HepG2 (cell line): ENCODE results near the gene NEDD4L. TPM values are rescaled to one million over a fixed set of nuclear protein-coding genes. Genes with fewer than 3 reads are reported as not detected.

Source experiments
- ATAC-seq: fragments of 200-7000 bp; cut with Tn5 transposase; 3 replicates; pipeline ENCODE4 v1.9.1; 2020; ENCODE audit warnings: mild to moderate bottlenecking, moderate library complexity
- BruUV-seq: library from RNA; stranded (reverse); fragments of 400-500 nt; replicated peaks from 2 replicates; lab custom pipeline; 2021; lab: Mats Ljungman, UMichigan
- CTCF ChIA-PET: fragments of 300-600 bp; formaldehyde crosslinking; extraction: SDS; loops from one replicate; lab custom pipeline; 2021; ENCODE audit warnings: low total read pairs, inconsistent platforms, low intra/inter-chr PET ratio; lab: Yijun Ruan, JAX
- POLR2A ChIA-PET: fragments of 350-600 bp; sonication (Branson Sonifier 250); formaldehyde crosslinking; loops from one replicate; lab custom pipeline; 2020; ENCODE audit warnings: antibody characterized with exemption, inconsistent platforms; lab: Yijun Ruan, JAX
- DNase-seq: peaks from one replicate; pipeline ENCODE4 v3.0.0-alpha.2; 2015; ENCODE audit warnings: low spot score
- FAIRE-seq: peaks from 3 replicates; lab custom pipeline; 2011; peaks lifted over from hg19 to GRCh38; lab: Jason Lieb, UNC
- H2AFZ ChIP-seq: one replicate; pipeline ENCODE4 v1.6.1; 2011; ENCODE audit warnings: low read length, inconsistent platforms
- H3K27ac ChIP-seq: fragments of 300-600 bp; 3 replicates; pipeline ENCODE4 v1.8.0; 2011; ENCODE audit warnings: mixed run types, mild to moderate bottlenecking, mixed read lengths, low read length, inconsistent platforms; ENCODE audit not compliant: insufficient read depth; ENCODE audit errors: extremely low read length
- H3K27me3 ChIP-seq, 2 experiments: fragments of 200-600 bp in 1 of 2; 2 replicates in 1 of 2; 3 replicates in 1 of 2; pipeline versions ENCODE4 v1.6.0 to v1.8.0; 2011; ENCODE audit warnings: low read length in 2 of 2, mild to moderate bottlenecking in 2 of 2, moderate library complexity in 2 of 2, inconsistent platforms in 1 of 2; ENCODE audit not compliant: insufficient read depth in 2 of 2, control insufficient read depth in 1 of 2
- H3K36me3 ChIP-seq, 2 experiments: fragments of 200-600 bp in 1 of 2; replicated peaks in 1 of 2; 2 replicates in 1 of 2; 3 replicates in 1 of 2; pipeline versions ENCODE4 v1.5.1 to v1.8.0; 2011; ENCODE audit warnings: low read length in 2 of 2, inconsistent platforms in 1 of 2; ENCODE audit not compliant: insufficient read depth in 2 of 2, control insufficient read depth in 1 of 2
- H3K4me1 ChIP-seq: 2 replicates; pipeline ENCODE4 v1.5.1; 2012; ENCODE audit warnings: low read length, inconsistent platforms; ENCODE audit not compliant: insufficient read depth
- H3K4me2 ChIP-seq: 2 replicates; pipeline ENCODE4 v1.6.0; 2011; ENCODE audit warnings: low read depth, low read length, inconsistent platforms
- H3K4me3 ChIP-seq, 3 experiments: fragments of 200-600 bp in 1 of 3; sonication (generic), shearing (Covaris generic) in 1 of 3; replicated peaks in 1 of 3; 2 replicates each; pipeline ENCODE4 v1.5.1; 2011 to 2016; ENCODE audit warnings: low read length in 3 of 3, inconsistent platforms in 2 of 3, low read depth in 2 of 3, mild to moderate bottlenecking in 2 of 3, control low read depth in 1 of 3, mixed read lengths in 1 of 3; ENCODE audit not compliant: insufficient read depth in 1 of 3
- H3K79me2 ChIP-seq: one replicate; pipeline ENCODE4 v1.6.1; 2011; ENCODE audit warnings: low read length, inconsistent platforms; ENCODE audit not compliant: insufficient read depth
- H3K9ac ChIP-seq: 2 replicates; pipeline ENCODE4 v1.6.0; 2011; ENCODE audit warnings: mild to moderate bottlenecking, low read depth, low read length, inconsistent platforms; ENCODE audit not compliant: insufficient read depth
- H3K9me3 ChIP-seq: 2 replicates; pipeline ENCODE4 v1.5.1; 2012; ENCODE audit warnings: mild to moderate bottlenecking, low read length
- H4K20me1 ChIP-seq: 2 replicates; pipeline ENCODE4 v1.6.0; 2011; ENCODE audit warnings: inconsistent platforms, mild to moderate bottlenecking, low read length, moderate library complexity; ENCODE audit not compliant: insufficient read depth
- ARID2 ChIP-seq: sonication (generic); formaldehyde crosslinking; IDR thresholded peaks from 2 replicates; pipeline ENCODE4 v1.8.1; 2022; ENCODE audit warnings: mild to moderate bottlenecking, missing genetic modification reagents, borderline replicate concordance
- RFX3 ChIP-seq: IDR thresholded peaks from 2 replicates; pipeline ENCODE4 v1.6.1; 2016; ENCODE audit warnings: missing biosample characterization, missing genetic modification reagents
- TRIM24 ChIP-seq: sonication (generic); formaldehyde crosslinking; IDR thresholded peaks from 2 replicates; pipeline ENCODE4 v1.8.0; 2022; ENCODE audit warnings: mild to moderate bottlenecking, missing genetic modification reagents
- ZMYM4 ChIP-seq: sonication (generic); formaldehyde crosslinking; IDR thresholded peaks from 2 replicates; pipeline ENCODE4 v1.8.1; 2023; ENCODE audit warnings: mild to moderate bottlenecking, missing genetic modification reagents
- ZNF616 ChIP-seq: sonication (generic); formaldehyde crosslinking; IDR thresholded peaks from 2 replicates; pipeline ENCODE4 v1.5.0; 2020; ENCODE audit warnings: low read depth, mild to moderate bottlenecking, missing genetic modification reagents
- ZNF720 ChIP-seq: sonication (generic); formaldehyde crosslinking; IDR thresholded peaks from 2 replicates; pipeline ENCODE4 v1.4.0; 2020; ENCODE audit warnings: missing genetic modification reagents
- WGBS: methylation state at CpG from one replicate; pipeline ENCODE4 v1.1.6; 2017; ENCODE audit warnings: low lambda C conversion rate; 5-methylcytosine and 5-hydroxymethylcytosine counted together
- in situ Hi-C: cut with HindIII; loops from 2 replicates; pipeline ENCODE4 v1.10.0; 2017; ENCODE audit warnings: low pct_unique_long_range_greater_than_20kb; ENCODE audit not compliant: extremely low pct_ligation_motif_present
- intact Hi-C: fragments of 100-400 bp; cut with micrococcal nuclease; formaldehyde crosslinking; loops from one replicate; pipeline ENCODE4 v1.10.0; 2022; ENCODE audit not compliant: unreplicated experiment
- polyA plus RNA-seq, 8 experiments: library from polyadenylated mRNA; depleted of rRNA in 3 of 8; stranded (reverse) in 7 of 8; unstranded in 1 of 8; fragments of >200 nt; fragmentation: Illumina TruSeq in 4 of 8; extraction: Trizol in 4 of 8; gene quantifications; 2 replicates each; pipeline versions ENCODE4 v1.2.1 to v1.2.3, GENCODE V29; 2011 to 2016; ENCODE audit warnings: low read depth in 4 of 8, missing spikeins in 1 of 8, mixed read lengths in 1 of 8; ENCODE audit not compliant: insufficient read depth in 1 of 8
- total RNA-seq, 5 experiments: library from RNA; depleted of rRNA; stranded (reverse); fragments of >200 nt; fragmentation: Illumina TruSeq; extraction: Trizol; gene quantifications; 2 replicates each; pipeline ENCODE4 v1.2.3, GENCODE V29; 2016; ENCODE audit warnings: low read depth in 1 of 5
- TF ChIP-seq, protein P1 (sequence below): sonication (generic); formaldehyde crosslinking; IDR thresholded peaks from 2 replicates; pipeline ENCODE4 v1.4.0; 2020; ENCODE audit warnings: missing genetic modification reagents
- TF ChIP-seq, protein P2 (sequence below): sonication (generic); formaldehyde crosslinking; IDR thresholded peaks from 2 replicates; pipeline ENCODE4 v1.5.0; 2020; ENCODE audit warnings: mild to moderate bottlenecking, missing genetic modification reagents

The NEDD4L gene
- total and polyA plus RNA-seq, 2 of the 13 experiments (the other 11 are each of a cell fraction or from before 2014, with no cell fraction given): 168 to 390 TPM

GRCh38 chr18:58095222-58095621 lies 51.2 kb downstream of the NEDD4L start:
- H3K27ac ChIP-seq: no peak overlapping the region
- 89% methylated on average over 5 of the region's 8 CpGs for WGBS

GRCh38 chr18:58095655-58096054 lies 51.6 kb downstream of the NEDD4L start:
- DNase-seq (no peak), ATAC-seq (no peak), FAIRE-seq (no peak)
- Histone ChIP-seq H3K4me3 (no peak overlapping the region), H3K27me3 (no peaks in the 10 kb centered on the region), H3K36me3 (no peaks in the 10 kb centered on the region), H3K4me2 (no peak overlapping the region), H3K27ac (no peak overlapping the region), H4K20me1 (no peaks in the 10 kb centered on the region), H3K9ac (no peak overlapping the region), H3K9me3 (no peaks in the 10 kb centered on the region), H2AFZ (no peak overlapping the region), H3K79me2 (peaks cover 30% of the 10 kb centered on the region), H3K4me1 (peaks cover 39% of the 10 kb centered on the region)
- BruUV-seq: no TSS peak
- ChIA-PET POLR2A (no interaction called here), CTCF (no interaction called here)
- in situ Hi-C loops: no loop called here
- intact Hi-C loops: no loop called here
- WGBS: 92% methylated on average over 2 of the region's 2 CpGs
- TF ChIP-seq ZNF616 (no peak), ARID2 (CRISPR knock-in tag) (no peak), RFX3 (CRISPR knock-in tag) (no peak), TRIM24 (CRISPR knock-in tag) (no peak), ZNF720 (CRISPR knock-in tag) (no peak)
- TF ChIP-seq, protein P1, sequence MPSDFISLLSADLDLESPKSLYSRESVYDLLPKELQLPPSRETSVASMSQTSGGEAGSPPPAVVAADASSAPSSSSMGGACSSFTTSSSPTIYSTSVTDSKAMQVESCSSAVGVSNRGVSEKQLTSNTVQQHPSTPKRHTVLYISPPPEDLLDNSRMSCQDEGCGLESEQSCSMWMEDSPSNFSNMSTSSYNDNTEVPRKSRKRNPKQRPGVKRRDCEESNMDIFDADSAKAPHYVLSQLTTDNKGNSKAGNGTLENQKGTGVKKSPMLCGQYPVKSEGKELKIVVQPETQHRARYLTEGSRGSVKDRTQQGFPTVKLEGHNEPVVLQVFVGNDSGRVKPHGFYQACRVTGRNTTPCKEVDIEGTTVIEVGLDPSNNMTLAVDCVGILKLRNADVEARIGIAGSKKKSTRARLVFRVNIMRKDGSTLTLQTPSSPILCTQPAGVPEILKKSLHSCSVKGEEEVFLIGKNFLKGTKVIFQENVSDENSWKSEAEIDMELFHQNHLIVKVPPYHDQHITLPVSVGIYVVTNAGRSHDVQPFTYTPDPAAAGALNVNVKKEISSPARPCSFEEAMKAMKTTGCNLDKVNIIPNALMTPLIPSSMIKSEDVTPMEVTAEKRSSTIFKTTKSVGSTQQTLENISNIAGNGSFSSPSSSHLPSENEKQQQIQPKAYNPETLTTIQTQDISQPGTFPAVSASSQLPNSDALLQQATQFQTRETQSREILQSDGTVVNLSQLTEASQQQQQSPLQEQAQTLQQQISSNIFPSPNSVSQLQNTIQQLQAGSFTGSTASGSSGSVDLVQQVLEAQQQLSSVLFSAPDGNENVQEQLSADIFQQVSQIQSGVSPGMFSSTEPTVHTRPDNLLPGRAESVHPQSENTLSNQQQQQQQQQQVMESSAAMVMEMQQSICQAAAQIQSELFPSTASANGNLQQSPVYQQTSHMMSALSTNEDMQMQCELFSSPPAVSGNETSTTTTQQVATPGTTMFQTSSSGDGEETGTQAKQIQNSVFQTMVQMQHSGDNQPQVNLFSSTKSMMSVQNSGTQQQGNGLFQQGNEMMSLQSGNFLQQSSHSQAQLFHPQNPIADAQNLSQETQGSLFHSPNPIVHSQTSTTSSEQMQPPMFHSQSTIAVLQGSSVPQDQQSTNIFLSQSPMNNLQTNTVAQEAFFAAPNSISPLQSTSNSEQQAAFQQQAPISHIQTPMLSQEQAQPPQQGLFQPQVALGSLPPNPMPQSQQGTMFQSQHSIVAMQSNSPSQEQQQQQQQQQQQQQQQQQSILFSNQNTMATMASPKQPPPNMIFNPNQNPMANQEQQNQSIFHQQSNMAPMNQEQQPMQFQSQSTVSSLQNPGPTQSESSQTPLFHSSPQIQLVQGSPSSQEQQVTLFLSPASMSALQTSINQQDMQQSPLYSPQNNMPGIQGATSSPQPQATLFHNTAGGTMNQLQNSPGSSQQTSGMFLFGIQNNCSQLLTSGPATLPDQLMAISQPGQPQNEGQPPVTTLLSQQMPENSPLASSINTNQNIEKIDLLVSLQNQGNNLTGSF (CRISPR knock-in tag): no peak

More at GRCh38 chr18:58095222-58095621, 51.2 kb downstream of the NEDD4L start:
- POLR2A ChIA-PET: no interaction called here
- H2AFZ ChIP-seq: no peak overlapping the region
- DNase-seq: no peak
- no peak overlapping the region for H3K4me2 ChIP-seq
- peaks cover 38% of the 10 kb centered on the region for H3K4me1 ChIP-seq
- no peaks in the 10 kb centered on the region for H3K27me3 ChIP-seq
- in situ Hi-C loops: no loop called here
- no peak for FAIRE-seq
- CTCF ChIA-PET: no interaction called here
- H3K4me3 ChIP-seq: no peak overlapping the region
- BruUV-seq: no TSS peak
- H4K20me1 ChIP-seq: no peaks in the 10 kb centered on the region
- intact Hi-C loops: no loop called here
- TF ChIP-seq, protein P2, sequence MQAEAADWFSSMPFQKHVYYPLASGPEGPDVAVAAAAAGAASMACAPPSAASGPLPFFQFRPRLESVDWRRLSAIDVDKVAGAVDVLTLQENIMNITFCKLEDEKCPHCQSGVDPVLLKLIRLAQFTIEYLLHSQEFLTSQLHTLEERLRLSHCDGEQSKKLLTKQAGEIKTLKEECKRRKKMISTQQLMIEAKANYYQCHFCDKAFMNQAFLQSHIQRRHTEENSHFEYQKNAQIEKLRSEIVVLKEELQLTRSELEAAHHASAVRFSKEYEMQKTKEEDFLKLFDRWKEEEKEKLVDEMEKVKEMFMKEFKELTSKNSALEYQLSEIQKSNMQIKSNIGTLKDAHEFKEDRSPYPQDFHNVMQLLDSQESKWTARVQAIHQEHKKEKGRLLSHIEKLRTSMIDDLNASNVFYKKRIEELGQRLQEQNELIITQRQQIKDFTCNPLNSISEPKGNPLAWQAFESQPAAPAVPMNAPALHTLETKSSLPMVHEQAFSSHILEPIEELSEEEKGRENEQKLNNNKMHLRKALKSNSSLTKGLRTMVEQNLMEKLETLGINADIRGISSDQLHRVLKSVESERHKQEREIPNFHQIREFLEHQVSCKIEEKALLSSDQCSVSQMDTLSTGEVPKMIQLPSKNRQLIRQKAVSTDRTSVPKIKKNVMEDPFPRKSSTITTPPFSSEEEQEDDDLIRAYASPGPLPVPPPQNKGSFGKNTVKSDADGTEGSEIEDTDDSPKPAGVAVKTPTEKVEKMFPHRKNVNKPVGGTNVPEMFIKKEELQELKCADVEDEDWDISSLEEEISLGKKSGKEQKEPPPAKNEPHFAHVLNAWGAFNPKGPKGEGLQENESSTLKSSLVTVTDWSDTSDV (CRISPR knock-in tag): no peak
- TF ChIP-seq ZMYM4: 0 out of 2 replicates have a peak, but pooled peaks have one; percentile 24
- H3K36me3 ChIP-seq: no peaks in the 10 kb centered on the region
- H3K79me2 ChIP-seq: peaks cover 27% of the 10 kb centered on the region
- ATAC-seq: no peak
- no peak overlapping the region for H3K9ac ChIP-seq
- no peaks in the 10 kb centered on the region for H3K9me3 ChIP-seq
